ENCODE measurements around the gene SPRED1. TPM values are rescaled to one million over a fixed set of nuclear protein-coding genes. Genes with fewer than 3 reads are reported as not detected.

The SPRED1 gene
- polyA plus RNA-seq, 4 donors, result 0.89 to 30.1 (median 3.5) TPM

Other genes with a start within 250 kb of the SPRED1 start
- 10 to 100 TPM in 2 of 4 donors, 1 to 10 TPM in 2; 5.8 to 33.4 (median 10.8) TPM for gene FAM98B, start 201.3 kb downstream of the SPRED1 start, polyA plus RNA-seq

Data from small intestine (tissue), 4 donors.